GM18909 (cell line): ENCODE measurements around the gene ATP9A.
"Not testable (repeated sequence)": the region's sequence is repeated elsewhere in the genome, so short reads cannot be mapped to it uniquely, and the experiment has no call there.

Source experiments
- ATAC-seq: cut with Tn5 transposase; IDR thresholded peaks from one replicate; pipeline ENCODE4 v1.9.1; 2021; ENCODE audit warnings: mild to moderate bottlenecking; ENCODE audit not compliant: unreplicated experiment, poor library complexity

The ATP9A gene

GRCh38 chr20:51797357-51798025 lies 29.3 kb upstream of the ATP9A start:
- no peak for ATAC-seq

GRCh38 chr20:51796340-51796739 lies 28.1 kb upstream of the ATP9A start:
- ATAC-seq: no peak

GRCh38 chr20:51792960-51793359 lies 24.8 kb upstream of the ATP9A start:
- no peak for ATAC-seq

GRCh38 chr20:51791626-51792025 lies 23.4 kb upstream of the ATP9A start:
- no peak for ATAC-seq

- ATAC-seq: no peak
Measured at GRCh38 chr20:51790256-51790655, 22.1 kb upstream of the ATP9A start.

GRCh38 chr20:51789434-51789833 lies 21.2 kb upstream of the ATP9A start:
- no peak for ATAC-seq

GRCh38 chr20:51788822-51789221 lies 20.6 kb upstream of the ATP9A start:
- no peak for ATAC-seq

GRCh38 chr20:51784299-51784698 lies 16.1 kb upstream of the ATP9A start:
- ATAC-seq: no peak

- not testable (repeated sequence) for ATAC-seq
Measured at GRCh38 chr20:51778229-51778759, 10.1 kb upstream of the ATP9A start.

GRCh38 chr20:51775241-51775640 lies 7.1 kb upstream of the ATP9A start:
- no peak for ATAC-seq

- ATAC-seq: no peak
Measured at GRCh38 chr20:51772236-51772635, 4.0 kb upstream of the ATP9A start.

- ATAC-seq: no peak
Measured at GRCh38 chr20:51769976-51770615, 1.9 kb upstream of the ATP9A start.

- no peak for ATAC-seq
Measured at GRCh38 chr20:51768759-51769517, 748 bp upstream of the ATP9A start.

- ATAC-seq: no peak
Measured at GRCh38 chr20:51766994-51767866, 960 bp downstream of the ATP9A start.

- ATAC-seq: not testable (repeated sequence)
Measured at GRCh38 chr20:51765381-51765780, 2.8 kb downstream of the ATP9A start.

- ATAC-seq: no peak
Measured at GRCh38 chr20:51763965-51764602, 4.1 kb downstream of the ATP9A start.

- no peak for ATAC-seq
Measured at GRCh38 chr20:51760905-51761546, 7.2 kb downstream of the ATP9A start.

GRCh38 chr20:51759769-51760510 lies 8.2 kb downstream of the ATP9A start:
- ATAC-seq: no peak
